ENCODE data around the gene TMEM82.

The TMEM82 gene

GRCh38 chr1:15748264-15748663, 6.0 kb downstream of the TMEM82 start:
- DNase-seq (ENCODE audit: extremely low spot score): no peak
- POLR2A ChIA-PET: no interaction called here
- no peak for TF ChIP-seq HDGF (IDR thresholded peaks at IDR 0.05; ENCODE audit: borderline replicate concordance)
- TF ChIP-seq SP1 (IDR thresholded peaks at IDR 0.05): no peak
- no peak for TF ChIP-seq LEF1 (IDR thresholded peaks at IDR 0.05; ENCODE audit: borderline replicate concordance)
- TF ChIP-seq NFRKB (IDR thresholded peaks at IDR 0.05): no peak
- no peak for TF ChIP-seq PKNOX1 (IDR thresholded peaks at IDR 0.05)
- CTCF ChIA-PET: no interaction called here

DNA sequence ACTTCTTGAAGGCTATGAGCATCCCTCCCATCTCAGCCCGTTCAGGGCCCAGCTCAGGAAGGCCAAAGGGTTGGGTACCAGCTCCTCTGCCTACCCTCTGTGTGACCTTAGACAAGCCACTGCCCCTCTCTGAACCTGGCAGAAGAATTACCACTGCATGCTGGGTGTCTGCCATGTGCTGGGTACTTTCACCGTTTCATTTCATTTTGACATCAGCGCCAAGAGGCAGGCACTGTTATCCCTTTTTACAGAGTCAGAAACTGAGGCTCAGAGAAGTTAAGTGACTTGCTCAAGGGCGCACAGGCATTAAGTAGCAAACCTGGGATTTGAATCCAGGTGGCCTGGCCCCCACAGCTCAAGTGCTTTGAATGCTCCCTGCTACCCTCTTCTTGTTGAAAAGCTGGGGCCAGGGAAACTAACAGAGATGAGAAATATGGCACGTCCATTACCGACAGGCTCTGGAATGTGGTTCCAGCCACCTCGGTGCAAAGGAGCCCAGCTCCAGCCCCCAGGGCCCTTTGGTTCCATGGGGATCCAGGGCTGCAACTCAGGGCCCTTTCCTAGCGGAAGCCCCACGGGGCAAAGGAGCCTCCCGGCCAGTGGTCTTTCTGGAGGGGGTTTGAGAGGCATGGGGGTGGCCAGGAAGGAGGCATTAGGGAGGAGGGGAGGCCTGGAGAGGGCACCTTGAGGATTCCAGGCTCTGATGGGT, 6.5 kb downstream of the TMEM82 start:
- CTCF ChIA-PET: no interaction called here
- TF ChIP-seq ZNF384 (IDR thresholded peaks at IDR 0.05): no peak
- POLR2A ChIA-PET: no interaction called here

GRCh38 chr1:15749399-15750291, 7.3 kb downstream of the TMEM82 start:
- no peak for TF ChIP-seq ARNT (IDR thresholded peaks at IDR 0.05)
- ChIA-PET CTCF (interaction anchor here (0.7 kb wide), 1 partner anchor 43 kb away, joined by 3 read pairs; no protein-coding TSS in a partner anchor), POLR2A (no interaction called here)
- DNase-seq (ENCODE audit: extremely low spot score): no peak

More for the DNA sequence above, 6.5 kb downstream of the TMEM82 start:
- DNase-seq (ENCODE audit: extremely low spot score): no peak

- no peak for TF ChIP-seq BHLHE40 (IDR thresholded peaks at IDR 0.05; ENCODE audit: borderline replicate concordance)
- TF ChIP-seq ELF4 (IDR thresholded peaks at IDR 0.05): no peak
- TF ChIP-seq CTBP1 (IDR thresholded peaks at IDR 0.05; ENCODE audit: borderline replicate concordance): no peak
- no peak for TF ChIP-seq L3MBTL2 (conservative IDR thresholded peaks at IDR 0.05)
- TF ChIP-seq ARNT (IDR thresholded peaks at IDR 0.05): no peak
- TF ChIP-seq FOXK2 (IDR thresholded peaks at IDR 0.05): no peak
- TF ChIP-seq ZNF384 (IDR thresholded peaks at IDR 0.05): no peak
- no peak for TF ChIP-seq SUZ12 (IDR thresholded peaks at IDR 0.05)
- no peak for TF ChIP-seq PKNOX1 (IDR thresholded peaks at IDR 0.05)
- TF ChIP-seq FOXM1 (IDR thresholded peaks at IDR 0.05; ENCODE audit: borderline replicate concordance): no peak
- POLR2A ChIA-PET: no interaction called here
- no peak for DNase-seq (ENCODE audit: extremely low spot score)
- CTCF ChIA-PET: no interaction called here
These were observed 8.6 kb downstream of the TMEM82 start for GRCh38 chr1:15750924-15751323.

GRCh38 chr1:15751717-15752116, 9.4 kb downstream of the TMEM82 start:
- CTCF ChIA-PET: no interaction called here
- POLR2A ChIA-PET: no interaction called here
- TF ChIP-seq ELF4 (IDR thresholded peaks at IDR 0.05) (no peak), FOXK2 (IDR thresholded peaks at IDR 0.05) (no peak)
- DNase-seq (ENCODE audit: extremely low spot score): no peak

- no peak for DNase-seq (ENCODE audit: extremely low spot score)
- ChIA-PET CTCF (no interaction called here), POLR2A (no interaction called here)
- TF ChIP-seq SP1 (IDR thresholded peaks at IDR 0.05): no peak
- TF ChIP-seq TARDBP (IDR thresholded peaks at IDR 0.05): no peak
- no peak for TF ChIP-seq FOXA1 (IDR thresholded peaks at IDR 0.05)
- TF ChIP-seq SUZ12 (IDR thresholded peaks at IDR 0.05): no peak
- TF ChIP-seq ELF4 (IDR thresholded peaks at IDR 0.05): no peak
- no peak for TF ChIP-seq ZNF384 (IDR thresholded peaks at IDR 0.05)
- no peak for TF ChIP-seq HDGF (IDR thresholded peaks at IDR 0.05; ENCODE audit: borderline replicate concordance)
- TF ChIP-seq PKNOX1 (IDR thresholded peaks at IDR 0.05): no peak
- no peak for TF ChIP-seq L3MBTL2 (conservative IDR thresholded peaks at IDR 0.05)
- TF ChIP-seq LEF1 (IDR thresholded peaks at IDR 0.05; ENCODE audit: borderline replicate concordance): no peak
- TF ChIP-seq BHLHE40 (IDR thresholded peaks at IDR 0.05; ENCODE audit: borderline replicate concordance): no peak
These were observed 11.5 kb downstream of the TMEM82 start for GRCh38 chr1:15753776-15754175.

- TF ChIP-seq HDGF (IDR thresholded peaks at IDR 0.05; ENCODE audit: borderline replicate concordance) (no peak), PKNOX1 (IDR thresholded peaks at IDR 0.05) (no peak), SUZ12 (IDR thresholded peaks at IDR 0.05) (no peak), NFRKB (IDR thresholded peaks at IDR 0.05) (no peak), CTBP1 (IDR thresholded peaks at IDR 0.05; ENCODE audit: borderline replicate concordance) (no peak), ELF4 (IDR thresholded peaks at IDR 0.05) (no peak), FOXM1 (IDR thresholded peaks at IDR 0.05; ENCODE audit: borderline replicate concordance) (no peak), BHLHE40 (IDR thresholded peaks at IDR 0.05; ENCODE audit: borderline replicate concordance) (no peak), ARNT (IDR thresholded peaks at IDR 0.05) (no peak), LEF1 (IDR thresholded peaks at IDR 0.05; ENCODE audit: borderline replicate concordance) (no peak), L3MBTL2 (conservative IDR thresholded peaks at IDR 0.05) (no peak), FOXK2 (IDR thresholded peaks at IDR 0.05) (no peak)
- ChIA-PET POLR2A (no interaction called here), CTCF (interaction anchor here (0.7 kb wide), 1 partner anchor 146 kb away, joined by 3 read pairs; no protein-coding TSS in a partner anchor)
- no peak for DNase-seq (ENCODE audit: extremely low spot score)
These were observed 12.8 kb downstream of the TMEM82 start for GRCh38 chr1:15755021-15755645.

Data from HEK293T (cell line).